AG09309 (cell line): Measurements from ENCODE around the gene EVI5.
A peak's percentile ranks its signal among the peaks of the same experiment; 100 is the strongest.

Source experiments
- DNase-seq: peaks from one replicate; pipeline ENCODE4 v3.0.0-alpha.2; 2010; ENCODE audit warnings: low read depth
- H3K4me3 ChIP-seq: 2 replicates; pipeline ENCODE4 v1.5.1; 2011; ENCODE audit warnings: mild to moderate bottlenecking, low read depth, low read length, moderate library complexity; ENCODE audit not compliant: control insufficient read depth
- TF ChIP-seq, protein P1 (sequence below): IDR thresholded peaks from 2 replicates; pipeline ENCODE4 v1.5.1; 2011; ENCODE audit warnings: mild to moderate bottlenecking, low read depth, low read length, inconsistent platforms; ENCODE audit not compliant: insufficient read depth, control insufficient read depth; ENCODE audit errors: missing control alignments

EVI5 gene

DNA sequence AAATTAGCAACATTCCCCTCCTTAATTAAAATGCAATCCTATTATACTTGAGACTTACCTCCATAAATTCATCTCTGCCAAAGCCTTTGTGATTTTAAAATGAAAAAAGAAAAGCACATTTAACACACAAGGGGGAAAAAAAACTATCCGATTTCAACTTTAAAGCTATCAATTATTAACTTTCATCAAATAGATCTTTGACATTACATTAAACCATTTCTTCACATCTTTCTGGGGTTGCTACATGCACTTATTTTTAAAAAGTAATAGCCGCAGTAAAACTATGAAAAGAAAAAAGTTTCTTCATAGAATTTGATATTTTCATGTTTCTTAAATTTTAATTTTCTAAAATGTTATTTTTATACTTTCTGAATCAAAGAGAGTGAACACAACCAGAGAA, 71.0 kb downstream of the EVI5 start:
- DNase-seq: no peak
- TF ChIP-seq, protein P1, sequence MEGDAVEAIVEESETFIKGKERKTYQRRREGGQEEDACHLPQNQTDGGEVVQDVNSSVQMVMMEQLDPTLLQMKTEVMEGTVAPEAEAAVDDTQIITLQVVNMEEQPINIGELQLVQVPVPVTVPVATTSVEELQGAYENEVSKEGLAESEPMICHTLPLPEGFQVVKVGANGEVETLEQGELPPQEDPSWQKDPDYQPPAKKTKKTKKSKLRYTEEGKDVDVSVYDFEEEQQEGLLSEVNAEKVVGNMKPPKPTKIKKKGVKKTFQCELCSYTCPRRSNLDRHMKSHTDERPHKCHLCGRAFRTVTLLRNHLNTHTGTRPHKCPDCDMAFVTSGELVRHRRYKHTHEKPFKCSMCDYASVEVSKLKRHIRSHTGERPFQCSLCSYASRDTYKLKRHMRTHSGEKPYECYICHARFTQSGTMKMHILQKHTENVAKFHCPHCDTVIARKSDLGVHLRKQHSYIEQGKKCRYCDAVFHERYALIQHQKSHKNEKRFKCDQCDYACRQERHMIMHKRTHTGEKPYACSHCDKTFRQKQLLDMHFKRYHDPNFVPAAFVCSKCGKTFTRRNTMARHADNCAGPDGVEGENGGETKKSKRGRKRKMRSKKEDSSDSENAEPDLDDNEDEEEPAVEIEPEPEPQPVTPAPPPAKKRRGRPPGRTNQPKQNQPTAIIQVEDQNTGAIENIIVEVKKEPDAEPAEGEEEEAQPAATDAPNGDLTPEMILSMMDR: no peak
- H3K4me3 ChIP-seq: no peak overlapping the region

- TF ChIP-seq, protein P1: no peak
- no peak overlapping the region for H3K4me3 ChIP-seq
- DNase-seq: no peak
Observed at GRCh38 chr1:92711473-92712165, 73.3 kb downstream of the EVI5 start.

- peak; percentile 8 for DNase-seq
- no peak overlapping the region for H3K4me3 ChIP-seq
- TF ChIP-seq, protein P1: no peak
Observed at GRCh38 chr1:92709738-92710137, 75.2 kb downstream of the EVI5 start.

GRCh38 chr1:92708368-92708950, 76.4 kb downstream of the EVI5 start:
- H3K4me3 ChIP-seq: no peak overlapping the region
- TF ChIP-seq, protein P1: no peak
- DNase-seq: no peak

DNA sequence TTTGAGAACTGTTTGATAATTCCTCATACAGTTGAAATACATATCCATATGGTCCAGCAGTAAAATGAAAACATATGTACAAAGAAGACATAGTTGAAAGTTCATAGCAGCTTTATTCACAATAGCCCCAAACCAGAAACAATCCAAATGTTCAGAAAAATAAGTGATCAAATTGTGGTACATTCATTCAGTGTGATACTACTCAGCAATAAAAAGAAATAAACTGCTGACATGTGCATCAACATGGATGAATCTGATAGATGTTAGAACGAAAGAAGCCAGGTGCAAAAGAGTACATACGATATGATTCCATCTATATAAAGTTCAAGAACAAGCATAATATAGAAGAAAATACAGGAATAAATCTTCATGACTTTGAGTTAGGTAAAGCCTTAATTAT, 77.2 kb downstream of the EVI5 start:
- TF ChIP-seq, protein P1: no peak
- no peak overlapping the region for H3K4me3 ChIP-seq
- no peak for DNase-seq

DNA sequence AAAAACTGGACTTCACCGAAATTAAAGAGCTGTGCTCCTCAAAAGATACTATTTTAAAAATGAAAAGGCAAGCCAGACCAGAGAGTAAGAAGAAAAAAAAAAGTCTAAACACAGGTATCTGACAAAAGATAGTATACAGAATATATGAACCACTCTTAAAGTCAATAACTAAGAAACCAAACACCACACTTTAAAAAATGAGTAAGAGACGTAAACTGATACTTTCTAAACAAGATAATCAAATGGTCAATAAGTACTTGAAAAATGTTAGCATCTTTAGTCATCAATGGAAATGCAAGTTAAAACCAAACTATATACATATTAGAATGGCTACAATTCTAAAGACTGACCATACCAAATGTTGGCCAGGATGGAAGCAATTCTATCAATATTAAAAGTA, 77.6 kb downstream of the EVI5 start:
- DNase-seq: no peak
- H3K4me3 ChIP-seq: no peak overlapping the region
- TF ChIP-seq, protein P1: no peak

GRCh38 chr1:92705446-92705845, 79.5 kb downstream of the EVI5 start:
- no peak for DNase-seq
- TF ChIP-seq, protein P1: no peak
- H3K4me3 ChIP-seq: no peak overlapping the region
